OCI-LY7 (cell line): ENCODE measurements around the gene CDK4. TPM values are rescaled to one million over a fixed set of nuclear protein-coding genes. Genes with fewer than 3 reads are reported as not detected.

Source experiments
- BruUV-seq: library from RNA; stranded (reverse); fragments of 400-500 nt; replicated peaks from 2 replicates; lab custom pipeline; 2021; lab: Mats Ljungman, UMichigan
- CTCF ChIA-PET: fragments of 300-600 bp; sonication (Branson Sonifier 250); formaldehyde crosslinking; loops from one replicate; lab custom pipeline; 2022; ENCODE audit warnings: antibody characterized with exemption; ENCODE audit not compliant: unreplicated experiment; lab: Charles Lee
- POLR2A ChIA-PET: fragments of 300-600 bp; sonication (Branson Sonifier 250); formaldehyde crosslinking; loops from one replicate; lab custom pipeline; 2022; ENCODE audit warnings: antibody characterized with exemption; lab: Charles Lee
- DNase-seq: peaks from one replicate; pipeline ENCODE4 v3.0.0-alpha.2; 2015; ENCODE audit warnings: low spot score
- H2AFZ ChIP-seq: fragments of 200-600 bp; sonication (generic), shearing (Covaris generic); 2 replicates; pipeline ENCODE4 v1.6.1; 2014; ENCODE audit warnings: mild to moderate bottlenecking, antibody characterized with exemption, low read length, moderate library complexity
- H3K27ac ChIP-seq: fragments of 200-600 bp; sonication (generic); 2 replicates; pipeline ENCODE4 v1.5.1; 2014; ENCODE audit warnings: mixed run types, low read depth, mild to moderate bottlenecking, moderate library complexity, low read length, inconsistent platforms; ENCODE audit not compliant: poor library complexity, severe bottlenecking
- H3K36me3 ChIP-seq: fragments of 200-600 bp; sonication (generic); 2 replicates; pipeline ENCODE4 v1.6.1; 2014; ENCODE audit warnings: mild to moderate bottlenecking, antibody characterized with exemption, low read length, moderate library complexity, mixed read lengths; ENCODE audit not compliant: insufficient read depth
- H3K4me1 ChIP-seq: fragments of 200-600 bp; sonication (generic); 2 replicates; pipeline ENCODE4 v1.5.1; 2014; ENCODE audit warnings: mild to moderate bottlenecking, low read length; ENCODE audit not compliant: insufficient read depth, poor library complexity, severe bottlenecking
- H3K4me2 ChIP-seq: fragments of 200-600 bp; sonication (generic); 2 replicates; pipeline ENCODE4 v1.6.1; 2014; ENCODE audit warnings: mild to moderate bottlenecking, low read length
- H3K4me3 ChIP-seq: fragments of 200-600 bp; sonication (generic); 2 replicates; pipeline ENCODE4 v1.5.1; 2014; ENCODE audit warnings: mild to moderate bottlenecking, low read depth, low read length; ENCODE audit not compliant: poor library complexity, severe bottlenecking
- H3K79me2 ChIP-seq: fragments of 200-600 bp; sonication (generic); 2 replicates; pipeline ENCODE4 v1.6.1; 2016; ENCODE audit warnings: low read depth, mild to moderate bottlenecking, low read length, moderate library complexity, mixed read lengths; ENCODE audit not compliant: insufficient read depth
- H3K9me2 ChIP-seq: fragments of 200-600 bp; sonication (generic); 2 replicates; pipeline ENCODE4 v1.6.1; 2016; ENCODE audit warnings: mild to moderate bottlenecking, low read length, mixed read lengths; ENCODE audit not compliant: insufficient read depth
- H3K9me3 ChIP-seq: fragments of 200-600 bp; sonication (generic); 2 replicates; pipeline ENCODE4 v1.6.1; 2014; ENCODE audit warnings: mild to moderate bottlenecking, mixed run types, low read length, mixed read lengths
- H4K20me1 ChIP-seq: fragments of 200-600 bp; sonication (generic); 2 replicates; pipeline ENCODE4 v1.6.1; 2014; ENCODE audit warnings: mild to moderate bottlenecking, antibody characterized with exemption, low read length, moderate library complexity, mixed read lengths; ENCODE audit not compliant: insufficient read depth
- EZH2phosphoT487 ChIP-seq: fragments of 200-600 bp; sonication (generic); IDR thresholded peaks from 2 replicates; pipeline ENCODE4 v1.6.1; 2018; ENCODE audit warnings: low read depth, borderline replicate concordance, mild to moderate bottlenecking, mixed run types, antibody characterized with exemption, low read length, moderate library complexity, mixed read lengths
- intact Hi-C: fragments of 100-400 bp; cut with micrococcal nuclease; formaldehyde crosslinking; loops from one replicate; pipeline ENCODE4 v1.10.0; 2022; ENCODE audit not compliant: unreplicated experiment
- total RNA-seq, 2 experiments: library from RNA; depleted of rRNA in 1 of 2; stranded (reverse); fragments of >200 nt in 1 of 2; shearing (Covaris generic) in 1 of 2; gene quantifications; 2 replicates each; pipeline ENCODE4 v1.2.3, GENCODE V29; 2014 to 2022
- TF ChIP-seq, protein P1 (sequence below): fragments of 200-600 bp; sonication (generic); conservative IDR thresholded peaks from 2 replicates; pipeline ENCODE4 v1.5.1; 2014; ENCODE audit warnings: mild to moderate bottlenecking, antibody characterized with exemption, low read length, moderate library complexity, mixed read lengths

The CDK4 gene
- total RNA-seq, 2 experiments from 2014 or later, result 192 to 280 TPM

DNA sequence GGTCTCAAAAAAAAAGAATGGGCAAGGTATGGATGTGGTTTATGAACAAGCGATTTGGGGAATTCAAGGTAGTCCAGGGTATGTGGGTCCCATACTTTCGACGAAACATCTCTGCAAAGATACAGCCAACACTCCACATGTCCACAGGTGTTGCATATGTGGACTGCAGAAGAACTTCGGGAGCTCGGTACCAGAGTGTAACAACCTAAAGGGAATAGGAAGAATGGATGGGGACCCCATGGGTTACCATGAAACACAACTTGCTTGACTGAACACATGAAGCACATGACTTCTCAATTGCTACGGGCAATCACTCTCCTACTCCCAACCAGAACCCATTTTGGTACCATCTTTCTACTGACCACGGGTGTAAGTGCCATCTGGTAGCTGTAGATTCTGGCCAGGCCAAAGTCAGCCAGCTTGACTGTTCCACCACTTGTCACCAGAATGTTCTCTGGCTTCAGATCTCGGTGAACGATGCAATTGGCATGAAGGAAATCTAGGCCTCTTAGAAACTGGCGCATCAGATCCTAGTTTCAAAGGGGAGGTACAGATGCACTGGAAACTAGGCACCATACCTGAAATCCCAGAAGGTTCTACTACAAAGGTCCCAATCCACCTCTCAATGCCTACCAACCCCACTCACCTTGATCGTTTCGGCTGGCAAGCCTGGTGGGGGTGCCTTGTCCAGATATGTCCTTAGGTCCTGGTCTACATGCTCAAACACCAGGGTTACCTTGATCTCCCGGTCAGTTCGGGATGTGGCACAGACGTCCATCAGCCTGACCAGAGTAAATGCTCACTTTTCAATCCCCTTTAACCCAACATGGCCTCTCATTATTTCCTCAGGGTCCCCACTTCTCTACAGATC lies 1.3 kb downstream of the CDK4 start:
- BruUV-seq, result no TSS peak
- intact Hi-C loops, result loop anchor here (5.0 kb wide), 2 partner anchors 228 to 508 kb away; partner anchors contain the start of genes DDIT3 and MBD6
- H2AFZ ChIP-seq, result no peak overlapping the region
- ChIA-PET CTCF (no interaction called here), POLR2A (interaction anchor here (1.2 kb wide), 1 partner anchor 10 kb away, joined by 4 read pairs; no protein-coding TSS in a partner anchor)
- H3K4me3 ChIP-seq, result peak overlapping the region; percentile 92
- no peaks in the 10 kb centered on the region for H3K9me2 ChIP-seq
- H3K27ac ChIP-seq, result peak overlapping the region; percentile 42
- DNase-seq, result no peak
- H3K36me3 ChIP-seq, result peaks cover 56% of the 10 kb centered on the region
- H3K4me1 ChIP-seq, result peaks cover 31% of the 10 kb centered on the region
- no peaks in the 10 kb centered on the region for H4K20me1 ChIP-seq
- TF ChIP-seq EZH2phosphoT487, result no peak
- TF ChIP-seq, protein P1, sequence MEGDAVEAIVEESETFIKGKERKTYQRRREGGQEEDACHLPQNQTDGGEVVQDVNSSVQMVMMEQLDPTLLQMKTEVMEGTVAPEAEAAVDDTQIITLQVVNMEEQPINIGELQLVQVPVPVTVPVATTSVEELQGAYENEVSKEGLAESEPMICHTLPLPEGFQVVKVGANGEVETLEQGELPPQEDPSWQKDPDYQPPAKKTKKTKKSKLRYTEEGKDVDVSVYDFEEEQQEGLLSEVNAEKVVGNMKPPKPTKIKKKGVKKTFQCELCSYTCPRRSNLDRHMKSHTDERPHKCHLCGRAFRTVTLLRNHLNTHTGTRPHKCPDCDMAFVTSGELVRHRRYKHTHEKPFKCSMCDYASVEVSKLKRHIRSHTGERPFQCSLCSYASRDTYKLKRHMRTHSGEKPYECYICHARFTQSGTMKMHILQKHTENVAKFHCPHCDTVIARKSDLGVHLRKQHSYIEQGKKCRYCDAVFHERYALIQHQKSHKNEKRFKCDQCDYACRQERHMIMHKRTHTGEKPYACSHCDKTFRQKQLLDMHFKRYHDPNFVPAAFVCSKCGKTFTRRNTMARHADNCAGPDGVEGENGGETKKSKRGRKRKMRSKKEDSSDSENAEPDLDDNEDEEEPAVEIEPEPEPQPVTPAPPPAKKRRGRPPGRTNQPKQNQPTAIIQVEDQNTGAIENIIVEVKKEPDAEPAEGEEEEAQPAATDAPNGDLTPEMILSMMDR, result no peak
- peaks cover 32% of the 10 kb centered on the region for H3K79me2 ChIP-seq
- H3K9me3 ChIP-seq, result no peaks in the 10 kb centered on the region
- H3K4me2 ChIP-seq, result peak overlapping the region; percentile 89

DNA sequence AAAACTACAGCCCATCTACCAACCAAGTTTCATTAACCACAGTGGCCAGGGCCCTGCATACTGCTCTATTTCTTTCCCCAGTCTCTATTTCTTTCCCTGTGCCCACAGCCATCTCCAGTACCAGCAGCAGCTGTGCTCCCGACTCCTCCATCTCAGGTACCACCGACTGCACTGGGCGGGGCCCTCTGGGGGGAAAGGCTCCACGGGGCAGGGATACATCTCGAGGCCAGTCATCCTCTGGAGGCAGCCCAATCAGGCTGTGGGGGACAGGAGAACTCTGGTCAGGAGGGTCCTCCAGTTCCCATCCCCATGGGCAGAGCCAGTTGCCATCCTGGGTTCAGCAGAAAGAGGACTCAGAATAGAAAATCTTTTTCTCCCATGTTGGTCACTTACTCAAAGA lies 3.0 kb downstream of the CDK4 start:
- Histone ChIP-seq H3K27ac (no peak overlapping the region), H3K9me3 (no peaks in the 10 kb centered on the region), H3K4me1 (peaks cover 36% of the 10 kb centered on the region), H3K36me3 (peaks cover 65% of the 10 kb centered on the region), H2AFZ (no peak overlapping the region), H3K9me2 (no peaks in the 10 kb centered on the region), H3K4me2 (no peak overlapping the region), H3K4me3 (no peak overlapping the region), H3K79me2 (peaks cover 32% of the 10 kb centered on the region), H4K20me1 (no peaks in the 10 kb centered on the region)
- CTCF ChIA-PET, result no interaction called here
- intact Hi-C loops, result no loop called here
- POLR2A ChIA-PET, result no interaction called here
- no peak for DNase-seq
- no TSS peak for BruUV-seq
- TF ChIP-seq, protein P1, result no peak
- no peak for TF ChIP-seq EZH2phosphoT487

DNA sequence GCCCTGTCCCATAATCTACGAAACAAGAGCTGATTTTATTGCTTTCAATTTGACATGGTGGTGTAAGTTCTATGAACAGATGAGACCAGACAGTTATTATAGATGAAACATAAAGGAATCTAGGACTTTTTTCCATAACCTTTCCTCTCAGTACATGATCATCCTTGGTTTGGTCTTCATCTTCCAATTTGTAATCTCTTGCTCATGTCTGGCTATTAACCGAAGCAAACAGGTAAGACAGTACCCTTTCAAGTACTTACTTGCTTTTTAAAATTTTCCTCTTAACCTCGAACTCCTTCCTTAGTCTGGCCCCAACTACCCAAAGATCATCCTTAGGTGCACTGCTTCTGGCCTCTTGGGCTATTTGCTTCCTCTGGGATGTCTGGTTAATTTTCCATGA lies 6.1 kb downstream of the CDK4 start:
- no peaks in the 10 kb centered on the region for H3K9me2 ChIP-seq
- peaks cover 59% of the 10 kb centered on the region for H3K36me3 ChIP-seq
- no peaks in the 10 kb centered on the region for H3K9me3 ChIP-seq
- H3K4me2 ChIP-seq, result no peak overlapping the region
- no peak overlapping the region for H2AFZ ChIP-seq
- CTCF ChIA-PET, result no interaction called here
- H3K4me3 ChIP-seq, result no peak overlapping the region
- no peak overlapping the region for H3K27ac ChIP-seq
- no TSS peak for BruUV-seq
- no peak for DNase-seq
- H3K4me1 ChIP-seq, result peaks cover 37% of the 10 kb centered on the region
- POLR2A ChIA-PET, result interaction anchor here (1.3 to 1.4 kb wide), 2 partner anchors 8 to 11 kb away, joined by 3 read pairs; no protein-coding TSS in a partner anchor
- TF ChIP-seq, protein P1, result no peak
- no peak for TF ChIP-seq EZH2phosphoT487
- no peaks in the 10 kb centered on the region for H4K20me1 ChIP-seq
- intact Hi-C loops, result no loop called here
- peaks cover 21% of the 10 kb centered on the region for H3K79me2 ChIP-seq
